Measurements from ENCODE around the gene ZBTB12.

The ZBTB12 gene

GRCh38 chr6:31850765-31851484 is 51.0 kb downstream of the ZBTB12 start:
- DNase-seq (ENCODE audit: low spot score): no peak
- Mint-ChIP-seq H3K27me3 (ENCODE audit: low read depth) (no peaks in the 10 kb centered on the region), H3K9me3 (peaks cover 7% of the 10 kb centered on the region), H3K36me3 (ENCODE audit: low read depth) (peaks cover 4% of the 10 kb centered on the region), H3K4me3 (no peak overlapping the region), H3K4me1 (ENCODE audit: low read depth) (no peaks in the 10 kb centered on the region), H3K27ac (no peak overlapping the region)

All from T-helper 2 cell treated with Interferon-gamma antibody and Interleukin-4, amounts not matched to agents 5 μg/mL and 100 μg/mL, for 36 hours (primary cell).